ENCODE measurements around the gene KLHL26. TPM values are rescaled to one million over a fixed set of nuclear protein-coding genes. Genes with fewer than 3 reads are reported as not detected.

Gene KLHL26
- total RNA-seq, 4 donors from 2014 or later: 7.9 to 23.2 (median 18.2) TPM

- WGBS, 2 donors: 89 to 90% methylated on average over 11 of the region's 11 CpGs
- no peak for DNase-seq (ENCODE audit: low spot score in 2 of 2)
- no peak for TF ChIP-seq CTCF (IDR thresholded peaks at IDR 0.05)
- no peak overlapping the region for H3K4me3 ChIP-seq (ENCODE audit: low read depth, poor library complexity, severe bottlenecking)
- intact Hi-C loops (cut with DNase I; ENCODE audit: low total_unique reads): no loop called here
Measured at GRCh38 chr19:18669883-18670282, 33.1 kb downstream of the KLHL26 start.

GRCh38 chr19:18670312-18670711 lies 33.5 kb downstream of the KLHL26 start:
- DNase-seq (ENCODE audit: low spot score in 2 of 2): no peak
- 86 to 92% methylated on average over 13 of the region's 13 CpGs for WGBS, 2 donors
- no peak for TF ChIP-seq CTCF (IDR thresholded peaks at IDR 0.05)
- no peak for TF ChIP-seq POLR2A (IDR thresholded peaks at IDR 0.05)
- intact Hi-C loops (cut with DNase I; ENCODE audit: low total_unique reads): no loop called here
- H3K4me3 ChIP-seq (ENCODE audit: low read depth, poor library complexity, severe bottlenecking): no peak overlapping the region

- no peak for TF ChIP-seq CTCF (IDR thresholded peaks at IDR 0.05)
- TF ChIP-seq POLR2A (IDR thresholded peaks at IDR 0.05): no peak
- 63 to 70% methylated on average over 35 of the region's 35 CpGs for WGBS, 2 donors
- no peak overlapping the region for H3K4me3 ChIP-seq (ENCODE audit: low read depth, poor library complexity, severe bottlenecking)
- intact Hi-C loops (cut with DNase I; ENCODE audit: low total_unique reads): no loop called here
- no peak for DNase-seq (ENCODE audit: low spot score in 2 of 2)
Measured at GRCh38 chr19:18671303-18672043, 34.6 kb downstream of the KLHL26 start.

DNA sequence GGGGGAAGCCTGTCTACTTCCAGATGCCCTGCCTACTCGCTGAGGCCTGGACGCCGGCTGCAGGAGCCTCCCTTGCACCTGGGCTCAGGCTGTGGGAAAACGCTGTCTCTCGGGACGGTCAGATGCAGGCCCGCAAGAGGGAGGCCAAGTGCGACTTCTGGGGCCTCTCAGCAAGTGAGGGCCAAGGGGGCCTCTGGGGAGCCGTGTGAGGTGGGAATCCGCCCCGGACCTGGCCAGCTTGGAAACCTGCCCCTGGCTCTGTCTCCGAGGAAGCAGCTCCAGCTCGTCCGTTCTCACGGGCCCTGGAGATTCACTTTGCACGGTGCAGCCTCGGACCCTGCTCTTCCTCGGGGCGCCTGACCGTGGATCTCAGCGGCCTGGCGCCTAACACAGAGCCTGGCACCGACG lies 35.2 kb downstream of the KLHL26 start:
- 43 to 66% methylated on average over 16 to 24 of the region's 24 CpGs for WGBS, 2 donors
- TF ChIP-seq POLR2A (IDR thresholded peaks at IDR 0.05): no peak
- TF ChIP-seq CTCF (IDR thresholded peaks at IDR 0.05): no peak
- intact Hi-C loops (cut with DNase I; ENCODE audit: low total_unique reads): no loop called here
- H3K4me3 ChIP-seq (ENCODE audit: low read depth, poor library complexity, severe bottlenecking): no peak overlapping the region
- no peak for DNase-seq (ENCODE audit: low spot score in 2 of 2)

DNA sequence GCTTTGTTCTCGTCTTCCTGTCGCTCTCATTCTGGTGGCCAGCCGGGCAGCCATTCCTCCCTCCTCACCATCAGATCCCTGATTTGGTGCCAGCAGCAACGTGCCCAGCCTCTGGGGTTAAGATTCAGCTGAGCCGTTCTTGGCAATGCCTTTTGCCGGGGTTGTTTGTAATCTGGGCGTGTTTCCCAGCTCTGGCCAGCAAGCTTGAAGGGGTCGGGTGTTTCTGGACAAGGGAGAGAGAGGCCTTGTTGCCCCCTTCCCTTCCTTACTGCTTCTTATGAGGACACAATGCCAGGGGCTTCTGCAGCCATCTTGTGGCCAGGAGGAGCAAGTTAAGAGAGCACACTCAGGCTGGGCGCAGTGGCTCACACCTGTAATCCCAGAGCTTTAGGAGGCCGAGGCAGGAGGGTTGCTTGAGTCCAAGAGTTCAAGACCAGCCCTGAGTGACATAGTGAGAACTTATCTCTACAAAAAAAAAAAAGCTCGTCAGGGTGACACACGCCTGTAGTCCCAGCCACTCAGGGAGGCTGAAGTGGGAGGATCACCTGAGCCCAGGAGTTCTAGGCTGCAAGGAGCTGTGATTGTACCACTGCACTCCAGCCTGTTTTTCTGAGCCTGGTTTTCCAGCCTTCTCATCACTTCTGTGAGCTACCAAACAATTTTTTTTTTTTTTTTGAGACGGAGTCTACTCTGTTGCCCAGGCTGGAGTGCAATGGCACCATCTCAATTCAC lies 35.9 kb downstream of the KLHL26 start:
- no peak for DNase-seq (ENCODE audit: low spot score in 2 of 2)
- TF ChIP-seq CTCF (IDR thresholded peaks at IDR 0.05) (no peak), POLR2A (IDR thresholded peaks at IDR 0.05) (no peak)
- H3K4me3 ChIP-seq (ENCODE audit: low read depth, poor library complexity, severe bottlenecking): no peak overlapping the region
- 60% methylated on average over 13 of the region's 13 CpGs for WGBS, 2 donors
- intact Hi-C loops (cut with DNase I; ENCODE audit: low total_unique reads): no loop called here
